ENCODE measurements around the gene KRTAP2-4.
"Not testable (repeated sequence)": the region's sequence is repeated elsewhere in the genome, so short reads cannot be mapped to it uniquely, and the experiment has no call there.

The KRTAP2-4 gene

DNA sequence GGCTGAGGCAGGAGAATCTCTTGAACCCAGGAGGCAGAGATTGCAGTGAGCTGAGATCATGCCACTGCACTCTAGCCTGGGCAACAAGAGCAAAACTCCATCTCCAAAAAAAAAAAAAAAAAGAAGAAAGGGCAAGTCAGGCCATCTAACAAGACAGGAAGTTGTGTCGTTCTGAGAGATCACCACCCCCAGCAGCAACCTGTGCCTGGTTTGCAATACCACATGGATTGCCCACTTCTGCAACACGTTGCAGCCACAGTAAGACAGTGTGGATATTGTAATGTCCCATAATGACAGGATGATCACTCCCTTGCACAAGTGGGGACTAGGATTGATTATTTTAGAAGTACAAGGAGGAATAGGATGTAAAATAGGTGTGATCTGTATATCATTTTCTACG is 3.4 kb upstream of the KRTAP2-4 start:
- no peak for DNase-seq

DNA sequence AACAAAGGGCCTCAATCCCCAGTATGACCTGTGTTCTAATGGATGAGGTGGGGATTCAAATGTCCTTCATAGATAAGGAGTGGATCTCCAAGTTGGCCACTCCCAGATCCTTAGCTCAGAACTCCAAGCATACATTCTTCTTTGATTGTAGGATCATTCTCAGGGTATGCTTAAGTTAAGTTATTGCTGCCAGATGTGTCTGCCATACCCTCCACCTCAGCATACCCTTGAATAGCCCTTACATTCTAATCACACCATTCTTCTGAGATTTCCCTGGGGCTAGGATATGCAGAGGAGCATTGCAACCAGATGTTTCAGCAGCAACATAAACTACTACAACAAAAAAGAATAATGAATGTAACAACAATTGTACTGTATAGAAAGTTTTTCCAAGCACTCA is 1.6 kb upstream of the KRTAP2-4 start:
- DNase-seq: no peak

DNA sequence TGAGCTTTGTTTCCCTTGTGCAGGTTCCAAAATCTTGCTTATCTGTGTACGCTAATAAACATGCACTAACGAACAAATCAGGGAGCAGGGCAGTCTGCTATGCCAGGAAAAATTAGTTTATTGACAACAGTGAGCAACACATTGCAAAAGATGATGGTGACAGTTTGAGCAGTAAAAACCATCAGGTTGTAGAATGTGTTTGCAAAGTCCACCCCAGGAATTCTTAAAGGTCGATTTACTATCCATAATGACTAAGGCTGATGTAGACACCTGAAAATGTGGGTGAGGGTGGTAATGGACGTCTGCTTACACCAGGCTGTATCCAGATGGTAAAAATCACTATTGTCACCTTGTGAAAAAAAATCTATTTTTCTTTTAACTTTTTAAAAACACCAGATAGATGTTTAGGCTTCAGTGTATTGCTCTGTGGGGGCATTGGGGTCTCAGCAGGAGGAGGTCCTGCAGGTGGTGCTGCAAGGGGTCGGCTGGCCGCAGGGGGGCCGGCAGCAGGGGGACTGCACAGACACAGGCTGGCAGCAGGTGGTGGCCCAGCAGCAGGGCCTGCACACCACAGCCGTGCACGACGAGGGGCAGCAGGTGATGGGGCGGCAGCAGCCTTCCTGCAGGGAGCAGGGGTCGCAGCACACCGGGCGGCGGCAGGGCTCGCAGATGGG is 526 bp downstream of the KRTAP2-4 start:
- not testable (repeated sequence) for DNase-seq

DNA sequence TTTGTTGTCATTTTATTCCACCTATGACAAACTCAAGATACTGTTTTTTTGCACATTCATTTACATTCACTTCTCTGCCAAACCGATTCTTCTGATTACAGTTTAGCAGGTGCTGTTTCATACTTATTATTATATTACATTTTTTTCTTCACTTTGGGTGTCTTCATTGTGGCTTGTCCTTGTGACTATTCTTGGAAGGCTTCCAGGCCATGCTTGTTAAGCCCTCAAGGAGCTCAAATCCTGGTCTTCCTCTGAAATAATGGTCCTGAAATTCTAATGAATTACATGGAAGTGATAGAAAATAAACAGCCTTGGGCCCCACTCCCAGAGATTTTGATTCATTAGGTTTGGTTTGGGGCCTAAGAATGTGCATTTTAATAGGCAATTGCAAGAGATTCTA is 1.4 kb downstream of the KRTAP2-4 start:
- no peak for DNase-seq

DNA sequence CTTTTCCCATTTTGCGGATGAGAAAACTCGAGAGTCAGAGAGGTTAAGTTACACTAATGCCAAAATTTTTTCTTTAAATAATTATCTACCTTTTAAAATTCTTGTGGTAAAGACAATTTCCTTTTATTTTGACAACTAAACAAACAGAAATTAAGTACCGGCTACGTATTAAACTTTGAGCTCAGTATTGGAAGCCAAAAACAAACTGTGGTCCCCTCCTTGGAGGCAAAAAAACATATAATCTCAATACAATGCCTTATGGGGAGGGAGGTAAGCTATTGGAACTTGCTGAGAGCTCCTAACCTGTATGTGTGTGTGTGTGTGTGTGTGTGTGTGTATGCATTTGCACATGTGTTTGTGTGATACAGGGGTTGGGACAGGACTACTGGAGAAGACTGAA is 2.2 kb downstream of the KRTAP2-4 start:
- no peak for DNase-seq

DNA sequence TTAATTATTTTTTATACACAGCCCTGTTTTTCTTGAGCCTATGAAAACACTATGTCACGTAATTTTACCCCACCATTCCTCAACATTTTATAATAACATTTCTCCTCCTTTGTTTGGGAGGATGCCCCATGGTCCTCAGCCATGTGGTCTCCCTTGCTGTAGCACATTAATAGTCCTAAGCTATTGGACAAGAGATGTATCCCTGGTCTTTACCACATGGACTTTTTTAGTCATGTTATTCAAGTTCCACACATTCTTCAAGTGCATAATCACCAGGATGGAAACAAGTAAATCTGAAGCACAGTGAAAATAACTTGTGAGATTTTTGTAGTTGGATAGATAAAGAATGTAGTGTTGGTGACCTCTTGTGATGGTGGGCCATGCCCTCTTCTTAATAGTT is 3.7 kb downstream of the KRTAP2-4 start:
- DNase-seq: no peak

DNA sequence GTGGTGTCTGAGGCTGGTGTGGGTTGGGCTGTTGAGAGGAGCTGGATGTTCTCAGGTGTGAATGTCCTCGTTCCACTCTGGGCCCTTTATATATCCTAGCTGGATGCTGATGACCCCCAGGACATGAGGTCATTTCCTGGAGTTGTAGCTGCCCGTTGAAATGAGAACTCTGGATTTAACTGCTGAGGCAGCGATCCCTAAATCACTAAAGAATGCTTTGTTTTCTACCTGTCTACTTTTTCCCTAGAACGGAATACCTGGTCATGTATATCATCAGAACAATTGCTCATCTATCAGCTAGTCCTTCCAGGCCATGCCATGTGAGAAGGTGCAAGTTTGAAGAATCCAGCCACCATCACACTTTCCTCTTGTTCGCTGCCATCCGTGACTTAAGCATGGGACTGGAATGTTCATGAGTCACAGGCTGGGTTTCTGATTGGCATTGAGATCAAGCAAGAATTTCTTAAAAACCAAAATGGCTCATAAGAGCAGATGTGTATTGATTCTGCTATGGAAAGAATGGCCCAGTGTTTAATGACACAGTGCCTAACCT is 5.6 kb downstream of the KRTAP2-4 start, which contains the start of gene KRTAP2-3:
Gene KRTAP2-3 (minus strand): TSS at position 63 of the 553 bp plus-strand sequence. CDS start 64 bp downstream, outside the sequence.
- DNase-seq: no peak

DNA sequence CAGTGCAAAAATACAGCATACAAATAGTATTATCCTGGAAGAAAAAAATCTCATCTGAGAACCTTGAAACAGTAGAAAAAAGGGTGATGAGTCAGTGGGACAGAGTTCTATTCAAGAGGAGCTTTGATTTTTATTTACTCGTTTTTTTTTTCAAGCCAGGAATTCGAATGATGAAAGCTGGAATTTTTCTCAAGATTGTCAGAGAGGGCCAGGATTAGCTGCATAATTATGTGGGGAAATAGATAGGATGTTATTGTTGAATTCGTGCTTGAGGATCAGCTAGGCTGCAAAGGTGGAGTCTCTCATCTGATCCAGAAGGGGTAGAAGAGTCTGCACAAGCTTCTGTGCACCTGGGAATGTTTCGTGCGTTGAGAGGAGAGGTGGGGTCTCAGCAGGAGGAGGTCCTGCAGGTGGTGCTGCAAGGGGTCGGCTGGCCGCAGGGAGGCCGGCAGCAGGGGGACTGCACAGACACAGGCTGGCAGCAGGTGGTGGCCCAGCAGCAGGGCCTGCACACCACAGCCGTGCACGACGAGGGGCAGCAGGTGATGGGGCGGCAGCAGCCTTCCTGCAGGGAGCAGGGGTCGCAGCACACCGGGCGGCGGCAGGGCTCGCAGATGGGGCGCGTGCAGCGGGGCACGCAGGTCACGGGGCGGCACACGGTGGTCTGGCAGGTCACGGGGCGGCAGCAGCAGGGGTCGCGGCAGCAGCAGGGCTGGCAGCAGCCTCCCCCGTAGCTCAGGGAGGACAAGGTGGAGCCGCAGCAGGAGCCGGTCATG is 6.2 kb downstream of the KRTAP2-4 start:
- DNase-seq: not testable (repeated sequence)

DNA sequence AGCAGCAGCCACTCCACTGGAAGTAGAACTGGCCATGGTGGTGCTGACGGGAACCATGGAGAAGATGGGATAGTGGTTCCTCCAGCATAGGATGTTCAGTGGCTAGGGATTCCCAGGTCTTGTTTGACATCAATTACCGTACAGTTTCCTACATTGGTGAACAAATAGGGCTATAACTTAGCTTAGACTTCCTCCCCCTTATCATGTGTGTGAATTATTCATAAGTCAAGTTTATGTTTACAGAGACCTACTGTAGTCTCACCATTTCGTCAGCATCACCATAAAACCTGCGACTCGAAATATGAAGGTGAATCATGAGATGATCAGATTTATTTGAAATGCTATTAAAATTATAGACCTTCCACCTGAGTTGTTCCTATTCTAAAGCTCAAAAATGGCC is 6.9 kb downstream of the KRTAP2-4 start:
- no peak for DNase-seq

DNA sequence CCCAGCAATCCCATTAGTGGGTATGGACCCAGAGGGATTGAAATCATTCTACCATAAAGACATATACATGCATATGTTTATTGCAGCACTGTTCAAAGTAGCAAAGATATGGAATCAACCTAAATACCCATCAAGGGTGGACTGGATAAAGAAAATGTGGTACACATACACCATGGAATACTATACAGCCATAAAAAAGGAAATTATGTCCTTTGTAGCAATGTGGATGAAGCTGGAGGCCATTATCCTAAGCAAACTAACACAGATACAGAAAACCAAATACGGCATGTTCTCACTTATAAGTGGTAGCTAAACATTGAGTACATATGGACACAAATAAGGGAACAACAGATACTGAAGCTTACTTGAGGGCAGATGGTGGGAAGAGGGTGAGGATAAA is 8.1 kb downstream of the KRTAP2-4 start:
- no peak for DNase-seq

DNA sequence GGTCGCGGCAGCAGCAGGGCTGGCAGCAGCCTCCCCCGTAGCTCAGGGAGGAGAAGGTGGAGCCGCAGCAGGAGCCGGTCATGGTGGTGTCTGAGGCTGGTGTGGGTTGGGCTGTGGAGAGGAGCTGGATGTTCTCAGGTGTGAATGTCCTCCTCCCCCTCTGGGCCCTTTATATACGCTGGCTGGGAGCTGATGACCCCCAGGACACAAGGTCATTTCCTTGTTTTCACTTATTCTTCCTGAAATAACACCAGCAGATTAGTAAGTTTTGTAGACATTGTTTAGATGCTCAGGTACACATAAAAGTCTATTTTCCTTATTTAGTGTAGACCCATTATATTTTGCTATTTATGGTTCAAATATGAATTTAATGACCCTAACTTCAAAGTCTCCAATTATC is 10.5 kb downstream of the KRTAP2-4 start, which contains the start of gene KRTAP2-2:
Gene KRTAP2-2 (minus strand): TSS at position 101 of the 400 bp plus-strand sequence. CDS start 19 bp downstream, at position 82.
- not testable (repeated sequence) for DNase-seq

DNA sequence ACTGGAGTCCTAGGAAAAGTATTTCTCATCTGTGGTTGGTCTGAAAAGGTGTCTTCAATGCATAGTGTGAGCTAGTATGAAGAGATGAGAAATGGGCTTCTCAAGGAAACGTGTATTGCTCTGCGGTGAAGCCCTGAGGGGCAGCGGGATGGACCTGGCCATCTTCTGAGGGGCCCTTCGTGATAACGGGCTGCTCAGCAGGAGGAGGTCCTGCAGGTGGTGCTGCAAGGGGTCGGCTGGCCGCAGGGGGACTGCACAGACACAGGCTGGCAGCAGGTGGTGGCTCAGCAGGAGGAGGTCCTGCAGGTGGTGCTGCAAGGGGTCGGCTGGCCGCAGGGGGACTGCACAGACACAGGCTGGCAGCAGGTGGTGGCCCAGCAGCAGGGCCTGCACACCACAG is 11.1 kb downstream of the KRTAP2-4 start:
- not testable (repeated sequence) for DNase-seq

DNA sequence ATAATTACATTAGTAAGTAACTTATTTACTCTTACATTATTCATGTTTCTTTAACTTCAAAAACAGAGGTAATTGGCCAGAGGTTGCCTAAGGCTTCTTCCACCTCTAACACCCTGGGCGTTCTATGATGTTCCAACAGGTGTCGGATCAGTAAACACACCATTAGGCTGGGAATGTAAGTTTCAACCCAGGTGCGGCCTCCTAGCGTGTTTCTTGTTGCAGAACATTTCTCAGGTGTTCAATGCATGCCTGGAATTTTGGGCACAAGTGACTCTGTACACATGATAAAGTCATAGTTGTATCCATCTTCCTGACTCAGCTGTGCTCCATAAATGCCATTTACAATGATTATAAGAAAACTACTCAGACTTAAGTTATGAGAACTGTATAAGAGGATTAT is 11.7 kb downstream of the KRTAP2-4 start:
- no peak for DNase-seq

DNA sequence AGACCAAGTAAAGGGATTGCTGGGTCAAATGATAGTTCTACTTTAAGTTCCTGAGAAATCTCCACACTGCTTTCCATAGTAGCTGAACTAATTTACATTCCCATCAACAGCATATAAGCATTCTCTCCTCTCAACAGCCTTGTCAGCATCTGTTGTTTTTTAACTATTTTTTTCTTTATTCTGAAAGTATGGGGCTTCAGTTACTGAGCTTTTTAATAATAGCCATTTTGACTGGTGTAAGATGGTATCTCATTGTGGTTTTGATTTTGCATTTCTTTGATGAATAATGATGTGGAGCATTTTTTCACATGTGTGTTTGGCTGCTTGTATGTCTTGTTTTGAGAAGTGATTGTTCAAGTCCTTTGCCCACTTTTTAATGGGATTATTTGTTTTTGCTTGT is 13.1 kb downstream of the KRTAP2-4 start:
- no peak for DNase-seq

DNA sequence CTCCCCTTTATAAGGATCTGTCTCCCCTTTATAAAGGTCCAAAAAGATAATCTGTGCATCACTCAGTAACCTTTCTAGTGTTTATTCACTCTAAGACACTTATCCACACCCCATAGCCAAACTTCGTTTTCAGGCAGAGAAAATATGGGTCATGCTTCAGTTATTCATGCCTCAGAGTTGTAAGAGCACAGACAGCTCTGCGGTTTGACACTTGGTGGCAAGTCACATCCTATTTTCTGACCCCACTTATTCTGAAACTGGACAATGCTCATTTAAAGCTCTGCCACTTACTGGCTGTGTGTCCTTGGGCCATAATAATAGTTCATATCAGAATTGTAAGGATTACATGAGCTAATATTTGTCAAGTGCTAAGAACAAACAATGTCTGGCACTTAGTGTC is 16.6 kb downstream of the KRTAP2-4 start:
- no peak for DNase-seq

DNA sequence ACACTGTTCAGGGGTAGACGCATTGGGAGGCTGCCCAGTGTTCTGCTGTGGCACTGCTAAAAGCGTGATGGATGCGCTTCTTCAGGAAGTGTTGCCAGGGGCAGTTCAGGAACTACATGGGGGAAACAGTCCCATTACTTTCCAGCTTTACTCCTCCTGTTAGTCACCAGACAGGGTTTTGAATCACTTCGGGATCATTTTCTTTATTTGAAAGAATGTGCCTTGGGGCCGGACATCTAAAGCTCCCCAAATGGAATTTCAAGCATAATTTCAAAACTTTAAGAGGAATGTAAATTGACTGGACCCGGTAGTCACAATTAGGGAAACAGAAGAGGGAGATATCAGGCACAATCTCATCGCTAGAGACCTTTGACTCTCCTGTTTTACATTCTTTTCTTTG is 17.2 kb downstream of the KRTAP2-4 start:
- DNase-seq: no peak

DNA sequence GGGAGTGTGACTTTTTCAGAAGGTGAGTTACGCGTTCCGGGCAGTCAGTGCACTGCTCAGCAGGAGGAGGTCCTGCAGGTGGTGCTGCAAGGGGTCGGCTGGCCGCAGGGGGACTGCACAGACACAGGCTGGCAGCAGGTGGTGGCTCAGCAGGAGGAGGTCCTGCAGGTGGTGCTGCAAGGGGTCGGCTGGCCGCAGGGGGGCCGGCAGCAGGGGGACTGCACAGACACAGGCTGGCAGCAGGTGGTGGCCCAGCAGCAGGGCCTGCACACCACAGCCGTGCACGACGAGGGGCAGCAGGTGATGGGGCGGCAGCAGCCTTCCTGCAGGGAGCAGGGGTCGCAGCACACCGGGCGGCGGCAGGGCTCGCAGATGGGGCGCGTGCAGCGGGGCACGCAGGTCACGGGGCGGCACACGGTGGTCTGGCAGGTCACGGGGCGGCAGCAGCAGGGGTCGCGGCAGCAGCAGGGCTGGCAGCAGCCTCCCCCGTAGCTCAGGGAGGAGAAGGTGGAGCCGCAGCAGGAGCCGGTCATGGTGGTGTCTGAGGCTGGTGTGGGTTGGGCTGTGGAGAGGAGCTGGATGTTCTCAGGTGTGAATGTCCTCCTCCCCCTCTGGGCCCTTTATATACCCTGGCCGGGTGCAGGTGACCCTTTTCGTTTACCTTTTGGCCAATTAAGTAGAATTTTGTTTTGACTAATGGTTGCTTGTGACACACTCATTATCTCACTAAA is 18.8 kb downstream of the KRTAP2-4 start, which contains the start of gene KRTAP2-1:
Gene KRTAP2-1 (minus strand): TSS at position 582 of the 731 bp plus-strand sequence. CDS start 49 bp downstream, at position 533.
- not testable (repeated sequence) for DNase-seq

DNA sequence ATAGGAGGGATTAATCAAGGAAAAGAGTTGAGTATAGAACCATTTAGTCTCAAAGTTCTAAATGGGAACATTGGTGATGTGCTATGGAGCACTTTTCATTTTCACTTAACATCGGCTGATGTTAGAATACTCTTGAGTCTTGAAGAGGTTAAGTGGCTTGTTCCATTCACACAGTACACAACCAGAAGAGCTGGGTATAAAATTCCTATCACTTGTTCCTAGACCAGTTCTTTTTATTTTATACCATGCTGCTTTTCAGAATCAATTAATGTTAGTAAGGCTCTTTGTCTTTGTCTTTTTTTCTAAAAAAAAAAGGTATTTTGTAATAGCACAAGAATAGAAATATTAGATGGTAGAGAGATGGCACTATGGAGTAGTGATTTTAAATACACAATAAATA is 22.7 kb downstream of the KRTAP2-4 start:
- DNase-seq: no peak

DNA sequence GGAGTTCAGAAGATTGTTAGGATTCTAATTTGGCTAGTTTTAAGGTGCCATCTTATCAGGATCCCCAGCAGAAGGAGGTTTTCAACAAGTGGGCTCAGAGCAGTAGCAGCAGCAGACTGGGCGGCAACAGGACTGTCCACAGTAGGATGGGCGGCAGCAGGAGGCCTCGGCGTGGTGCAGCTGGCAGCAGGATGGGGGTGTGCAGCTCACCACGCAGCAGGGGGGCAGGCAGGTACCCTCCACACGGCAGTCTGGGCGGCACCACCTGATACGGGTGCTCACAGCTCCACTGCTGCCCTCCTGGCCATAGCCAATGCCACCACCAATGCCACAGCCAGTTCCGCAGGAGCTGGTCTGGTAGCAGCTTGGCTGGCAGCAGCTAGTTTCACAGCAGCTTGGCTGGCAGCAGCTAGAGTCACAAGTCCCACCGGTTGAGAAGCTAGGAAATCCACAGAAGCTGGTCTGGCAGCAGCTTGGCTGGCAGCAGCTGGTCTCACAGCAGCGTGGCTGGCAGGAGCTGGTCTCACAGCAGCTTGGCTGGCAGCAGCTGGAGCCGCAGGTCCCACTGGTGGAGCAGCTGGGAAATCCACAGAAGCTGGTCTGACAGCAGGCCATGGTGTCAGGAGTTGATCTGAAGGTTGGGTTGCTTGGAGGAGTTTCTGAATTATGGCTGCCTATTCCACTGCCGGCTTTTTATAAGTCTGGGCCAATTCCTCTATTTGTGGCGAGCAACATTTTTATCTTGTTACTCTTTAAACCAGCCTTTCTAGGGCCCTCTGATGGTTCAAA is 24.7 kb downstream of the KRTAP2-4 start, which contains the start of gene KRTAP1-1:
Gene KRTAP1-1 (minus strand): TSS at position 668 of the 789 bp plus-strand sequence. CDS start 53 bp downstream, at position 615.
- DNase-seq: not testable (repeated sequence)

DNA sequence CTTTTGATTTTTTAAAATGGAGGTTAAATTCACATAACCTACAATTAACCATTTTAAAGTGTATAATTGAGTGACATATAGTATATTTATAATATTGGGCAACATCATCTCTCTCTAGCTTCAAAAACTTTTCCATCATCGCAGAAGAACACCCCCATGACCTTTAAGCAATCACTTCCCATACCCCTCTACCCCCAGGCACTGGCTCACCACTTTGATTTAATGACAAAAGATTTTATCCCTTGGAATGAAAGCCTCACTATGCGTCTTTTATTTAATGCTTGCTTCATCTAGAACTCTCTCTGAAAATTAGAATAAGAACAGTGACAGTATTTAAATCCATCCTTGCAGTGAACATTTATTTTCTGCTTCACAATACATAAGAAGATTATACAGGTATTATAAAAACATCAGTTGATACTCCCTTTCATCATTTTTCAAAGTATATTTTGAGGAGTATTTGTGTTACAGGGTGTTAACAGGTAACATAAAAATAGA is 27.8 kb downstream of the KRTAP2-4 start:
- DNase-seq: no peak

DNA sequence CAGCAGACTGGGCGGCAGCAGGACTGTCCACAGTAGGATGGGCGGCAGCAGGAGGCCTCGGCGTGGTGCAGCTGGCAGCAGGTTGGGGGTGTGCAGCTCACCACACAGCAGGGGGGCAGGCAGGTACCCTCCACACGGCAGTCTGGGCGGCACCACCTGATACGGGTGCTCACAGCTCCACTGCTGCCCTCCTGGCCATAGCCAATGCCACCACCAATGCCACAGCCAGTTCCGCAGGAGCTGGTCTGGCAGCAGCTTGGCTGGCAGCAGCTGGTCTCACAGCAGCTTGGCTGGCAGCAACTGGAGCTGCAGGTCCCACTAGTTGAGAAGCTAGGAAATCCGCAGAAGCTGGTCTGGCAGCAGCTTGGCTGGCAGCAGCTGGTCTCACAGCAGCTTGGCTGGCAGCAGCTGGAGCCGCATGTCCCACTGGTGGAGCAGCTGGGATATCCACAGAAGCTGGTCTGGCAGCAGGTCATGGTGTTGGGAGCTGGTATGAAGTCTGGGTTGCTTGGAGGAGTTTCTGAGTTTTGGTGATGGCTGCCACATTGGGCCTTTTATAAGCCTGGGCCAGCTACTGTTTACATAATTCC is 31.2 kb downstream of the KRTAP2-4 start, which contains the start of gene KRTAP1-3:
Gene KRTAP1-3 (minus strand): TSS at position 529 of the 590 bp plus-strand sequence. CDS start 53 bp downstream, at position 476.
- DNase-seq: not testable (repeated sequence)

Data from activated CD4-positive, alpha-beta T cell treated with anti-CD3 and anti-CD28 coated beads, Interleukin-2, Interleukin-6, amounts not matched to agents 100 ng/mL and 50 ng/mL, durations not matched to agents 16 hours and 8 hours (primary cell).